AML-193 (cell line): ENCODE measurements around the gene KCNQ1.

Experiments used
- DNase-seq, 2 experiments: peaks; one replicate each; lab custom pipeline; 2025; lab: John Stamatoyannopoulos, UW

KCNQ1 gene

DNA sequence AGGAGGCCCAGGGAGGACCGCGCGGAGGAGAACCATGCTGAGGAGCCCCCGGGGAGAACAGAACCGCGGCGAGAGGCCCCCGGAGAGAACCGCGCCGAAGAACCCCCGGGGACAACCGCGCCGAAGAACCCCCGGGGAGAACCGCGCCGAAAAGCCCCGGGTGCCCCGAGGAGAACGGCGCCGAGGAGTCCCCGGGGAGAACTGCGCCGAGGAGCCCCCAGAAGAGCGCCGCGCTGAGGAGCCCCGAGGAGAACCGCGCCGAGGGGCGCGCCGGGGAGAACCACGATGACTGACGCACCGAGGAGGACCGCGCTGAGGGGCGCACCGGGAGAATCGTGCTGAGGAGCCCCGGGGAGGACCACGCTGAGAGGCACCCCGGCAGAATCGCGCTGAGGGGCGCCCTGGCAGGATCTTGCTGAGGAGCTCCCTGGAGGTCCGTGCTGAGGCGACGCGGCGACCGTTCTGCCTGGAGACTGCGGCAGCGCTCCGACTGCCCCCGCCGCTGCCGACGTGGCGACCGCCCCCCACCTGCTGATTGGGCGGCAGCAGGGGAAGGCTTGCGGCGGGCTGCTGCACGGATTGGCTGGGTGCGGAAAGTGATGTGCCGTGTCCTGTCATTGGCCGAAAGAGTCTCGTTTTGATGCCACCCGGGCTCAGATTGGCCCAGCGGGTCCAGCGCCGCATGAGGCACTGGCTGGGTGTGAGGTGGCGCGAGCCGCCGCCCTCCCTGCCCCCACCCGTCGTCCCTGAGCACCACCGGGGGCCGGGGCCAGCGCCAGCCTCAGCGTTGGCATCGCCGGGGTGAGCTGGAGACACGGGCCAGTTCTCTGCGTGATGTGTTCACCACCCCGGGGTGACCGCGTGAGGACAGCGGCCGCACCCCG lies 255.0 kb downstream of the KCNQ1 start, which contains the start of gene KCNQ1OT1:
Gene KCNQ1OT1 (minus strand): TSS at position 464 of the 884 bp plus-strand sequence.
- peak; percentile 68 to 81 for DNase-seq

- DNase-seq: peak in 1 of 2 experiments; percentile 20
Measured at GRCh38 chr11:2700415-2701211, 255.8 kb downstream of the KCNQ1 start.

DNA sequence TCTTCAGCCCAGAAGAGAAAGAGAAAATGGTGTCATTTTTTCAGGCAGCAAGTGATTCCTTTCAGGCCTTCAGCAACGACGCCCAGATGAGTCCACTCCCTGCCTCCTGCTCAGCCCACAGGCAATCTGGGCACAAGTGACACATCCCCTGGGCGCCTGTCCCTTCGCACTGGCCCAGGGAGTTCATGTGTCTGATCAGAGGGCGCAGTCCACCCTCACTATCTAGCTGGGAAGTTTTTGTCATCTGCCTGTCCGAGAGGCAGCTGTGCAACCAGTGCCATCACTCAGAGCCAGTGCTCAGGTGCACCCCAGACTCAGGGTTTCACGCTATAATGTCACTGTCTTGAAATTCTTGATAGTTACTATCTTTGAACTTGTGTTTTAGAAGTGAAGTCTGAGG lies 256.4 kb downstream of the KCNQ1 start:
- no peak for DNase-seq

- no peak for DNase-seq
Measured at GRCh38 chr11:2701898-2702434, 257.2 kb downstream of the KCNQ1 start.

DNA sequence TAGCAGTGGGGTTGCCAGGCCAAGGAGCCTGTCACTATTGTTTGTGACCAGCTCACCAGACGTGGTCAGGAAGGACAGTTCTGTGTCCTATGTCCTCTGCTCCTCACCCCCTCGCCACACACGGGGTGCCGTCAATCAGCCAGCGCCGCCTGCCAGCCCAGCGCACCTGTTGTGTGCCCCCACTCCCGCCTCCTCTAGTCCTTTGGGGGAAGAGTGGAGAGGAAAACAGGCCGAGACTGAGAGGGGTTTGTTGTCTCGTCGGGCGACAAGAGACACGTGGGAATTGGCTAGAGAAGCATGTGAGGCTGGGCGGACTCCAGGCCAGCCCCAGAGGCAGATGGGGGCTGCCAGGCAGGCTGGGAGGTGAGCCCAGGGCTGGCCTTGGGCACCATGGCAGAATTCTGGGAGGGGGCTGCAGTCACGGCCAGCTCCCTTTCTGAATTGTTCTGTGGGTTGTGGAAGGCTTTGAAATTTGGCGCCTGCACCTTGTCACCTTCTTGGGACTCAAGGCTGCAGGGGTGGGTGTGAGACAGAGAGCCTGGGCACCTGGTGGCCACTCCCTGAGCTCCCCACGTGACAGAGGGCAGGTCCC lies 258.1 kb downstream of the KCNQ1 start:
- no peak for DNase-seq

DNA sequence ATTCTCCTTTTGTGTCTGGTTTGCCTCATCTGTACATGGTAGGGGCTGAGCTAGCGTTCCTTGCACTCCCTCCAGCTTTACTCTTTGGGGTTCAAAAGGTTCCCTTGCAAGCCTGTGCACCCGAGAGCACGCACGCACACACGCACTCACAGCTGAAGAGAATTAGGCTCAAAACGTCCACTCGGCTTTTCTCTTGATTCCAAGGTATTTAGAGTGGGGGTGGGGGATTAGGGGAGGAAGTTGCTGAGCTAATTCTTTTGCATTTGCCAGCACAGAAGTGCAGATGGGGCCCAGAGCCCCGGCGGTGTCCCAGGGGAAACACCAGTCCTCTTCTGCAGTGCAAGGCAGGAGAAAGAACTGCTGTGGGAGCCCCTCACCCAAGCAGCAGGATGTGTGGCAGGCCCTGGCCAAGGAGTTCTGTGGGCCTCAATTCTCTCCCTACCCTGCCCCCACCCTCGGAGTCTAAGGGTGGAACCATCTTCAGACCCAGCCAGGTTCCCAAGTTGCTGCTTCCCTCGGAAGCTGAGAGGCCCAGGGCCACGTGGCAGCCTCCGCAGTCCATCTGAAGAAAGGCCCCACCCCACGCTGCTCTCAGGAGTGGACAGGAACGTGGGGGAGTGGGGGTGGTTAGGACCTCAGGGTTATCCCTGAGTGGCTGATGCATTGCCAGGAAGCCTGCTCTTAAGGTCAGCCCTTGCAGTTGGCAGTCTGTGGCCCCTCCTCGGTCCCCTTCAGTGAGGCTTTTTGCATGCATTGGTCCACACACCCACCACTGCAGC lies 258.7 kb downstream of the KCNQ1 start:
- DNase-seq: no peak

DNA sequence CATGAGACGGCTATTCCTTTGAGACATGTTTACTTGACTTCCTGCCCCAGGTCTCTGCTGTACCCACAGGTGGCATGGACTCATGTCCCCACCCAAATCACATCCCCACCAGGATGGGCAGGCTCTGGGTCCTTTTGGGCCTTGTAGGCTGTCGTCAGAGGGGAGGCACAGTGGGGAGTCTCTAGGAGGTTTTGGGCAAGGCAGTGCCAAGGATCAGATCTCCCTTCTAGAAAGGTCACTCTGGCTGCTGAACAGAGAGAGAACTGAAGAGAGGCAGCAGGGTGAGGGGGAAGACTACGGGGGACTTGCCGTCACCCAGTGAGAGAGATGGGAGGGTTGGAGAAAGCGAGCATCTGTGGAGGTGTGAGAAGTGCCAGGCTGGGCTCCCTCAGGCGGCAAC lies 259.5 kb downstream of the KCNQ1 start:
- DNase-seq: no peak

GRCh38 chr11:2704896-2705606 lies 260.2 kb downstream of the KCNQ1 start:
- DNase-seq: no peak

DNA sequence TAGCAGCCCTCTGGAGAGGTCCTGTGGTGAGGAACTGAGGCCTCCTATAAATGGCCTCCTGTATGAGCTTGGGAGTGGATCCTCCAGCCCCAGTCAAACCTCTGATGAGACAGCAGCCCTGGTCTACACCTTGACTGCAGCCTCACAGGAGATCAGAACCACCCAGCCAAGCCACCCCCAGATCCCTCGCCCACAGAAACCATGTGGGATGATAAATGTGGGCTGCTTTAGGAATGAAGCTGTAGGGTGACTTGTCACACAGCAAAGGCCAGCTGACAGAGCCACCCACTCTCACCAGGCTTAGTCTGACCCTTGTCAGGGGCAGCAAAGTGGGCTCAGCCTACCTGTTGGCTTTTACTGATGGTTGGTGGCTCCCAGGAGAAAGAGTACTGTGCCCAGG lies 261.5 kb downstream of the KCNQ1 start:
- no peak for DNase-seq

GRCh38 chr11:2707736-2708135 lies 262.9 kb downstream of the KCNQ1 start:
- DNase-seq: no peak

DNA sequence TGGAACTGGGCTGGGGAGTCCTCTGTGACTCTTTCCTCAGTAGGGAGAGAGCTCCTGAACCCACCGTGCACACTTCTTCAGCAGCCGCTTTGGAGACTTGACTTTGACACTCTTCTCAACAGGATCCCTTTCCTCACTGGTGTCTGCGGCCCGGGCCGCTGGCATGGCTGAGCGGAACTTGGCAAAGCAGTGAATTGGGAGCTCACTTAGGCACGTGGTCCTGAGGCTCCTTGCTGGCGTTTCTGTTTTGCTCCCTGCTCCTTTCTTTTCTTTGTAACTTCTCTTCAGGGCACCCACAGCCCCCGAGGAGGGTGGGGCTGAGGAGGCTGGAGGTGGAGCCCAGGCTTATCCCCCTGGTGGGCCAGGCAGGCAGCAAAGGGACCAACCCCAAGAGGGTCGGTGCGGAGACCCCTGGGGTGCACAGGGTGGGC lies 263.4 kb downstream of the KCNQ1 start:
- no peak for DNase-seq

DNA sequence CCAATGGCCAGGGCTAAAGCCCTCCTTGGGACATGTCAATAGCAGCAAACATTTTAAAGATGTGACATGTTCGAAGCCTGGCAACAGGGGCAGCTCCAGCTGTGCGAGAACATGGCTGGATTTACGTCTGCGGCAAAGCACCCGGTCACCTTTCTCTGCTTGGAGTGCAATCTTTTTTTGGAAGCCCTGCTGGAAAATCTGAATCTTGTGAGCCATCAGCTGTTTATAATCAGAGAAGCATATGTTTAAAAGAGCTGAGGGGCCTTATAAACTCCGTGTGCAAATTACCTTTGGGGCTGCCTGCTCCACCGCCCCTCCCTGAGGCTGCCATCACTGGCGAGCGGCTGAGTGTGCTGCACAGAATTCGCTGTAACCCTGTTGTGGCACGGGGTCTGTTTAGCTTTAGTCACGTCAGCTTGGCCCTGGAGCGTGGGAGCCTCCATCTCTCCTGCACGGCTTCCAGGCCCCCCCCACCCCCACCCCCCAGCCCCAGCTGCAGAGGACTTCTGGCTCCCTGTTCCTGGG lies 264.0 kb downstream of the KCNQ1 start:
- no peak for DNase-seq

GRCh38 chr11:2709429-2709828 lies 264.6 kb downstream of the KCNQ1 start:
- no peak for DNase-seq

DNA sequence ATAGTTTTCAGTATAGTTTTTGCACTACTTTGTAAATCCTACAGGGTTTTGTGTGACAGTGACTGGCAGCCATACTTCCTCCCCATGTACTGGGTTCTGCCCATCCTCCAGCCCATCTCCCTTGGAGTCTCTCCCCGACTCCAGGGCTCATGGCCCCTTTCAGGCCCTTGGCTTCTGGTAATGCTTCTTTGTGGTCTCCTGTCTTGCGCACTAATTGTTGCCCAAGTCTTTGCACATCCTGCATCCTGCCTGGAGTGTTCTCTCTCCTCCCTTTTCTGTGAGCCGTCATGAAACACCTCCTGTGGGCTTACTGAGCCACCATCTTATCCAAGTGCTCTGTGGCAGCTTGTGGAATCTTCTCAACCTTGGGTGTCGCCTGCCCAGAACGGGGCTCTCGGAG lies 266.4 kb downstream of the KCNQ1 start:
- DNase-seq: no peak

DNA sequence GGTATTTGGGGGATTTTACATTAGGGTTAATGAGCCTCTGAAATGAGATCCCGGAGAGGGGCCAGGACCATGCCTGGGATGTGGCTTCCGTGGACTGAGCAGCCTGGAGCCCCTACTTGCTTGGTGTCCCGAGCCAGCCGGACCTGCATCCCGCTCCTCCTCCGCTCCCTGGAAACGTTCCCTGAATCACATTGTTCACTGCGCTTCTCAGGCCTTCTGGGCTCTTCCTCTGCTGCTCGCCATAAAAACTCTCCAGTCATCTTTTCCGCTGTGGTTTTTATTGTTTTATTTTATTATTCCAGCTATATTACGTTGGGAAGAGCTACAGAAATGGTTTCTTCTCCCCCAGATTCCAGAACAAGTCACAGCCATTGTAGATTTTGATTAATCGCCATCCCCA lies 268.3 kb downstream of the KCNQ1 start:
- DNase-seq: no peak

GRCh38 chr11:2713661-2714462 lies 269.1 kb downstream of the KCNQ1 start:
- DNase-seq: no peak

DNA sequence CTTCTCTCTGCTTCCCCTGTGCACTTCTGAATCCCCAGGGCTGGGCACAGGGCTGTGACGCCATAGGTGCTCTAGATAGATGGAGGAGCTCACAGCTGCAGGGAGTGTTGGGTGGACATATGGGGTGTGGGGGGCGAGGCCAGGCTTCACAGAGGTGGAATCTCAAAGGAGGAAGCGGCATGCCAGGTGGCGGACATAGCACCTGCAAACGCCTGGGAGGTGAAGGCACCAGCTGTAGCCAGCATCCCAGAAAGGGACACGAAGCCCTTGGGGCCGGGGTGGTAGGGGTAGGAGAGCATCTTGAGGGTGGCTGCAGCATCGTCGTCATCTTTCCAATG lies 269.6 kb downstream of the KCNQ1 start:
- DNase-seq: no peak

- DNase-seq: no peak
Measured at GRCh38 chr11:2714871-2715270, 270.1 kb downstream of the KCNQ1 start.

DNA sequence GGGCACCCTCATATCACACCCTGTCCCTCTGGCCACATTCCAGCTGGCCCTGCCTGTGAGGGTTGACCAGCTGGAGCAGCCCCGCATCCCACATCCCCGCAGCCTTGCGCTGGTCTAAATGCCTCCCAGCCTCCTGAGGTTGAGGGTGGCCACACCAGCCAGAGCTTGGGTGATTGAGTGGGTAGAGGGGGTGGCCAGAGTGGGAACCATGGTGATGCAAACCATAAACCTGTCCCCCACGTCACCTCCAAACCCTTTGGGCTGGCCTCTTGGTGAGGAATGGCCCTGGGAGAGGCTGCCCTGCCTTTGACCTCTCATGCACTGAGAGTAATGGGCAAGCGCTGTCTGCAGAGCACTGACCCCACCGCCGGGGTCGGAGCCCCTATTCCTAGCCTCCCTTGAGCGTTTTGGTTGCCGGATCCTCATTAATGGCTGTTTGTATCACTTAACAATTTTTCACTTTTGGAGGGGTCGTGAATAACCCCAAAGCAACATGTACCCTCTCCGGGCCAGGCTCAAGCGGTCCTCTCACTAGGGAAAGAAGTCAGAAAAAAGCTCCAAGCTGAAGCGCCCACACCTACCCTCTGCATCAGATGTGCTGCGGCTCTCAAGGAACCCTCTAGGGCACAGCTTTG lies 271.0 kb downstream of the KCNQ1 start:
- no peak for DNase-seq
